Neural cell (in vitro differentiated cells): Measurements from ENCODE around the gene SDK2. TPM values are rescaled to one million over a fixed set of nuclear protein-coding genes. Genes with fewer than 3 reads are reported as not detected.

ENCODE experiments used
- H2AFZ ChIP-seq: fragments of 200-600, 300-800 bp; sonication (generic), shearing (Covaris generic); 2 replicates; pipeline ENCODE4 v1.6.0; 2014; ENCODE audit warnings: low read depth, mild to moderate bottlenecking, antibody characterized with exemption, low read length, moderate library complexity
- H3F3A ChIP-seq: fragments of 200-600 bp; shearing (Covaris generic); 2 replicates; pipeline ENCODE4 v1.6.1; 2016; ENCODE audit warnings: mild to moderate bottlenecking, moderate library complexity, mixed read lengths, antibody characterized with exemption, low read length; ENCODE audit not compliant: insufficient read depth, poor library complexity, severe bottlenecking
- H3K27ac ChIP-seq: fragments of 200-600, 300-800 bp; sonication (generic), shearing (Covaris generic); 2 replicates; pipeline ENCODE4 v1.5.1; 2014; ENCODE audit warnings: mild to moderate bottlenecking, low read length, moderate library complexity
- H3K27me3 ChIP-seq: fragments of 300-800, 200-600 bp; sonication (generic), shearing (Covaris generic); 2 replicates; pipeline ENCODE4 v1.6.0; 2014; ENCODE audit warnings: mild to moderate bottlenecking, low read depth, low read length, moderate library complexity; ENCODE audit not compliant: insufficient read depth
- H3K36me3 ChIP-seq: fragments of 300-800, 200-600 bp; sonication (generic), shearing (Covaris generic); 2 replicates; pipeline ENCODE4 v1.5.1; 2014; ENCODE audit warnings: mild to moderate bottlenecking, antibody characterized with exemption, low read length, moderate library complexity; ENCODE audit not compliant: insufficient read depth
- H3K4me2 ChIP-seq: fragments of 300-800, 200-600 bp; sonication (generic), shearing (Covaris generic); 2 replicates; pipeline ENCODE4 v1.6.0; 2014; ENCODE audit warnings: mild to moderate bottlenecking, low read length
- H3K4me3 ChIP-seq: fragments of 300-800, 200-600 bp; sonication (generic), shearing (Covaris generic); 2 replicates; pipeline ENCODE4 v1.5.1; 2014; ENCODE audit warnings: mild to moderate bottlenecking, low read length, moderate library complexity
- H3K79me2 ChIP-seq: fragments of 200-600 bp; shearing (Covaris generic); replicated peaks from 2 replicates; pipeline ENCODE4 v1.6.0; 2014; ENCODE audit warnings: mild to moderate bottlenecking, low read length, moderate library complexity; ENCODE audit not compliant: insufficient read depth
- H3K9ac ChIP-seq: fragments of 300-800, 200-600 bp; sonication (generic), shearing (Covaris generic); 2 replicates; pipeline ENCODE4 v1.6.1; 2016; ENCODE audit warnings: mild to moderate bottlenecking, low read length, mixed read lengths
- H3K9me2 ChIP-seq: fragments of 200-600 bp; shearing (Covaris generic); 2 replicates; pipeline ENCODE4 v1.6.1; 2016; ENCODE audit warnings: mild to moderate bottlenecking, low read length, mixed read lengths; ENCODE audit not compliant: insufficient read depth
- H3K9me3 ChIP-seq: fragments of 200-600, 300-800 bp; sonication (generic), shearing (Covaris generic); 2 replicates; pipeline ENCODE4 v1.6.1; 2016; ENCODE audit warnings: mild to moderate bottlenecking, mixed run types, low read length, moderate library complexity, mixed read lengths
- H4K20me1 ChIP-seq: fragments of 200-600 bp; shearing (Covaris generic); 2 replicates; pipeline ENCODE4 v1.6.1; 2016; ENCODE audit warnings: mild to moderate bottlenecking, mixed run types; ENCODE audit not compliant: insufficient read depth
- EP300 ChIP-seq: fragments of 450-650 bp; conservative IDR thresholded peaks from 2 replicates; pipeline ENCODE4 v1.6.1; 2014; ENCODE audit warnings: antibody characterized with exemption, mild to moderate bottlenecking, moderate library complexity; ENCODE audit not compliant: poor library complexity, severe bottlenecking
- EZH2 ChIP-seq: fragments of 200-600, 300-800 bp; shearing (Covaris generic), sonication (generic); IDR thresholded peaks from 2 replicates; pipeline ENCODE4 v1.6.1; 2014; ENCODE audit warnings: antibody characterized with exemption, low read length, borderline replicate concordance, mild to moderate bottlenecking; ENCODE audit not compliant: insufficient read depth, poor library complexity, severe bottlenecking
- MXI1 ChIP-seq: fragments of 450-650 bp; conservative IDR thresholded peaks from 2 replicates; pipeline ENCODE4 v1.6.1; 2014; ENCODE audit warnings: antibody characterized with exemption, mild to moderate bottlenecking; ENCODE audit not compliant: poor library complexity, severe bottlenecking
- POLR2AphosphoS5 ChIP-seq: IDR thresholded peaks from 2 replicates; pipeline ENCODE4 v1.6.1; 2012
- RAD21 ChIP-seq: fragments of 450-650 bp; conservative IDR thresholded peaks from 2 replicates; pipeline ENCODE4 v1.6.1; 2014; ENCODE audit warnings: antibody characterized with exemption, mild to moderate bottlenecking, moderate library complexity
- SMC3 ChIP-seq: fragments of 450-650 bp; conservative IDR thresholded peaks from 2 replicates; pipeline ENCODE4 v1.6.1; 2014; ENCODE audit warnings: antibody characterized with exemption, mild to moderate bottlenecking, moderate library complexity; ENCODE audit not compliant: poor library complexity
- TAF1 ChIP-seq: IDR thresholded peaks from 2 replicates; pipeline ENCODE4 v1.6.1; 2012; ENCODE audit warnings: low read depth
- polyA plus RNA-seq: library from polyadenylated mRNA; depleted of rRNA; stranded (reverse); fragments of >200 nt; gene quantifications from 2 replicates; pipeline ENCODE4 v1.2.3, GENCODE V29; 2014
- TF ChIP-seq, protein P1 (sequence below): IDR thresholded peaks from 2 replicates; pipeline ENCODE4 v1.6.1; 2012; ENCODE audit warnings: borderline replicate concordance
- TF ChIP-seq, protein P2 (sequence below): fragments of 450-650 bp; IDR thresholded peaks from 2 replicates; pipeline ENCODE4 v1.5.1; 2014; ENCODE audit warnings: antibody characterized with exemption, mild to moderate bottlenecking, moderate library complexity; ENCODE audit not compliant: poor library complexity, severe bottlenecking

The SDK2 gene
- polyA plus RNA-seq, 1 donor from 2014 or later, result 0.73 TPM

DNA sequence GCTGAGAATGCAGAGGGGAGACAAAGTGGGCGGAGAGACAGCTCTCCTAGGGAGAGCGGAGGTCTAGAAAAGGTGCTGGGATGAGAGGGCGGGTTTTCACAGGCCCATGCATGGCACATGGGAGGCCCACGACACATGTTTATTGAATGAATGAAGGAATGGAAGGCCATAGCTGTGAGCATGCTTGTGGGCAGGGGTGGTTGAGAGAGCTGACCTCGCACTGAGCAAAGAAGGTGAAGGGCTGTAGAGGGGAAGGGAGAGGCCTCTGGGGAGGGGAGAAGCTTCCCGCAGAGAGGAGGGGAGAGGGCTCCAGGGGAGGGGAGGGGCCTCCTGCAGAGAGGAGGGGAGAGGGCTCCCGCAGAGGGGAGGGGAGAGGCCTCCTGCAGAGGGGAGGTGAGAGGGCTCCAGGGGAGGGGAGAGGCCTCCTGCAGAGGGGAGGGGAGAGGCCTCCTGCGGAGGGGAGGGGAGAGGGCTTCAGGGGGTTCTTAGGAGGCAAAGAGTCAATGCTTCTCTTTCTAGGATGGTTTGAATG is 27.3 kb downstream of the SDK2 start:
- H3K9me3 ChIP-seq, result peaks cover 2% of the 10 kb centered on the region
- no peak overlapping the region for H3K27ac ChIP-seq
- no peak overlapping the region for H3K4me3 ChIP-seq
- H3K4me2 ChIP-seq, result no peak overlapping the region
- no peaks in the 10 kb centered on the region for H3K27me3 ChIP-seq
- peaks cover 51% of the 10 kb centered on the region for H3K79me2 ChIP-seq
- H3F3A ChIP-seq, result no peaks in the 10 kb centered on the region
- H3K9me2 ChIP-seq, result no peaks in the 10 kb centered on the region
- no peaks in the 10 kb centered on the region for H4K20me1 ChIP-seq
- TF ChIP-seq, protein P1, sequence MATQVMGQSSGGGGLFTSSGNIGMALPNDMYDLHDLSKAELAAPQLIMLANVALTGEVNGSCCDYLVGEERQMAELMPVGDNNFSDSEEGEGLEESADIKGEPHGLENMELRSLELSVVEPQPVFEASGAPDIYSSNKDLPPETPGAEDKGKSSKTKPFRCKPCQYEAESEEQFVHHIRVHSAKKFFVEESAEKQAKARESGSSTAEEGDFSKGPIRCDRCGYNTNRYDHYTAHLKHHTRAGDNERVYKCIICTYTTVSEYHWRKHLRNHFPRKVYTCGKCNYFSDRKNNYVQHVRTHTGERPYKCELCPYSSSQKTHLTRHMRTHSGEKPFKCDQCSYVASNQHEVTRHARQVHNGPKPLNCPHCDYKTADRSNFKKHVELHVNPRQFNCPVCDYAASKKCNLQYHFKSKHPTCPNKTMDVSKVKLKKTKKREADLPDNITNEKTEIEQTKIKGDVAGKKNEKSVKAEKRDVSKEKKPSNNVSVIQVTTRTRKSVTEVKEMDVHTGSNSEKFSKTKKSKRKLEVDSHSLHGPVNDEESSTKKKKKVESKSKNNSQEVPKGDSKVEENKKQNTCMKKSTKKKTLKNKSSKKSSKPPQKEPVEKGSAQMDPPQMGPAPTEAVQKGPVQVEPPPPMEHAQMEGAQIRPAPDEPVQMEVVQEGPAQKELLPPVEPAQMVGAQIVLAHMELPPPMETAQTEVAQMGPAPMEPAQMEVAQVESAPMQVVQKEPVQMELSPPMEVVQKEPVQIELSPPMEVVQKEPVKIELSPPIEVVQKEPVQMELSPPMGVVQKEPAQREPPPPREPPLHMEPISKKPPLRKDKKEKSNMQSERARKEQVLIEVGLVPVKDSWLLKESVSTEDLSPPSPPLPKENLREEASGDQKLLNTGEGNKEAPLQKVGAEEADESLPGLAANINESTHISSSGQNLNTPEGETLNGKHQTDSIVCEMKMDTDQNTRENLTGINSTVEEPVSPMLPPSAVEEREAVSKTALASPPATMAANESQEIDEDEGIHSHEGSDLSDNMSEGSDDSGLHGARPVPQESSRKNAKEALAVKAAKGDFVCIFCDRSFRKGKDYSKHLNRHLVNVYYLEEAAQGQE, result no peak
- TF ChIP-seq RAD21 (no peak), SMC3 (no peak)
- H3K36me3 ChIP-seq, result no peaks in the 10 kb centered on the region
- H3K9ac ChIP-seq, result no peak overlapping the region
- H2AFZ ChIP-seq, result no peak overlapping the region

DNA sequence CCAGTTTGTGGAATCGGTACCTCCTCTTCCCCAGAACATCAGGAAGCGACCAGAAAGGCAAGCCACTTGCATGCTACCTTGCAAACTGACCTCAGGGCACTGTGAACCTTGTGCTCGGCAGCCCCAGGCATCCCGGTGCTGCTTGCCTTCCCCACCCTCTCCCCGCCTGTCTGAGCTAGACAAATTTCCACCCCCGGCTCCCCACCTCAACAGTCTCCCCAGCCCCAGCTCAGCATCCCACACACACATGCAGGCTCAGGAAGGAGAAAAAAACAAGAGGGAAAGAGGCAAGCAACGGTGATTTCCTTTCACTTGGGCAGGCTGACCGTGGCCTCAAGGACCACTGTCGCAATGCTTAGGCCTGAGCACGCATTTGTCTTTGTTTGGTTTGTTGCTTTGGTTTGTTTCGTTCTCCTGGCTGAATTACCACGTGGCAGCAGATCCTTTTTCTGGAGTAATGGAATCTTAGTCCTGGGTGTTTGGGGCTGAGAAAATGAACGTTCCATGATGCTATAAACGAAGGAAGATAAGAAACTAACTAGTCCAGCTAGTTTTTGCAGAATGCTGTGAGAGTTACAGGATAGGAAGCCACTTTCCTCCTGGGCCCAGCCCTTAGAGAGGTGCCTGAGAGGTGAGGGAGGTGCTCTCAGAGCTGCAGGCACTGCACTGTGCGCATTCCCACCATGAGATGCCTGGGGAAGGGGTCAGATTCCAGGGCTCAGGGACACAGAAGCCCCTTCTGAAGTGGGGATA is 27.9 kb downstream of the SDK2 start:
- no peak for TF ChIP-seq POLR2AphosphoS5
- TF ChIP-seq, protein P2, sequence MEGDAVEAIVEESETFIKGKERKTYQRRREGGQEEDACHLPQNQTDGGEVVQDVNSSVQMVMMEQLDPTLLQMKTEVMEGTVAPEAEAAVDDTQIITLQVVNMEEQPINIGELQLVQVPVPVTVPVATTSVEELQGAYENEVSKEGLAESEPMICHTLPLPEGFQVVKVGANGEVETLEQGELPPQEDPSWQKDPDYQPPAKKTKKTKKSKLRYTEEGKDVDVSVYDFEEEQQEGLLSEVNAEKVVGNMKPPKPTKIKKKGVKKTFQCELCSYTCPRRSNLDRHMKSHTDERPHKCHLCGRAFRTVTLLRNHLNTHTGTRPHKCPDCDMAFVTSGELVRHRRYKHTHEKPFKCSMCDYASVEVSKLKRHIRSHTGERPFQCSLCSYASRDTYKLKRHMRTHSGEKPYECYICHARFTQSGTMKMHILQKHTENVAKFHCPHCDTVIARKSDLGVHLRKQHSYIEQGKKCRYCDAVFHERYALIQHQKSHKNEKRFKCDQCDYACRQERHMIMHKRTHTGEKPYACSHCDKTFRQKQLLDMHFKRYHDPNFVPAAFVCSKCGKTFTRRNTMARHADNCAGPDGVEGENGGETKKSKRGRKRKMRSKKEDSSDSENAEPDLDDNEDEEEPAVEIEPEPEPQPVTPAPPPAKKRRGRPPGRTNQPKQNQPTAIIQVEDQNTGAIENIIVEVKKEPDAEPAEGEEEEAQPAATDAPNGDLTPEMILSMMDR, result no peak
- TF ChIP-seq EP300, result no peak
- TF ChIP-seq EZH2, result no peak
- no peak for TF ChIP-seq TAF1
- TF ChIP-seq MXI1, result no peak
- no peak for TF ChIP-seq RAD21
- TF ChIP-seq, protein P1, result no peak
- Histone ChIP-seq H3K9me2 (no peaks in the 10 kb centered on the region), H3K9me3 (no peaks in the 10 kb centered on the region), H3K4me2 (no peak overlapping the region), H3K36me3 (no peaks in the 10 kb centered on the region), H3F3A (no peaks in the 10 kb centered on the region), H3K27ac (no peak overlapping the region), H2AFZ (no peak overlapping the region), H3K9ac (no peak overlapping the region), H4K20me1 (no peaks in the 10 kb centered on the region), H3K4me3 (no peak overlapping the region), H3K27me3 (no peaks in the 10 kb centered on the region), H3K79me2 (peaks cover 52% of the 10 kb centered on the region)
